ENCODE measurements around the gene GNB5.

Gene GNB5

GRCh38 chr15:52153900-52154895 is 37.0 kb downstream of the GNB5 start:
- Histone ChIP-seq H3K36me3 (ENCODE audit: control insufficient read depth in 1 of 2, insufficient read depth in 2 of 2, low read length in 2 of 2) (peaks cover 4 to 25% of the 10 kb centered on the region in 2 donors), H3K4me3 (ENCODE audit: low read depth in 1 of 2, low read length in 2 of 2) (no peak overlapping the region), H3K4me1 (ENCODE audit: control insufficient read depth in 1 of 2, insufficient read depth in 2 of 2, low read length in 2 of 2) (no peaks in the 10 kb centered on the region), H3K9me3 (ENCODE audit: control insufficient read depth in 1 of 2, low read length in 2 of 2) (no peaks in the 10 kb centered on the region), H3K27ac (ENCODE audit: low read length) (no peak overlapping the region), H3K27me3 (ENCODE audit: low read depth, low read length) (no peaks in the 10 kb centered on the region)

GRCh38 chr15:52151353-52151752 is 39.8 kb downstream of the GNB5 start:
- no peak overlapping the region for H3K27ac ChIP-seq (ENCODE audit: low read length)
- H3K4me3 ChIP-seq (ENCODE audit: low read depth in 1 of 2, low read length in 2 of 2): no peak overlapping the region
- no peaks in the 10 kb centered on the region for H3K9me3 ChIP-seq (ENCODE audit: control insufficient read depth in 1 of 2, low read length in 2 of 2)
- no peaks in the 10 kb centered on the region for H3K4me1 ChIP-seq (ENCODE audit: control insufficient read depth in 1 of 2, insufficient read depth in 2 of 2, low read length in 2 of 2)
- H3K36me3 ChIP-seq (ENCODE audit: control insufficient read depth in 1 of 2, insufficient read depth in 2 of 2, low read length in 2 of 2): peaks cover 15 to 36% of the 10 kb centered on the region in 2 donors
- H3K27me3 ChIP-seq (ENCODE audit: low read depth, low read length): no peaks in the 10 kb centered on the region

GRCh38 chr15:52150871-52151270 is 40.3 kb downstream of the GNB5 start:
- H3K4me1 ChIP-seq (ENCODE audit: control insufficient read depth in 1 of 2, insufficient read depth in 2 of 2, low read length in 2 of 2): no peaks in the 10 kb centered on the region
- no peaks in the 10 kb centered on the region for H3K9me3 ChIP-seq (ENCODE audit: control insufficient read depth in 1 of 2, low read length in 2 of 2)
- no peak overlapping the region for H3K27ac ChIP-seq (ENCODE audit: low read length)
- peaks cover 15 to 36% of the 10 kb centered on the region in 2 donors for H3K36me3 ChIP-seq (ENCODE audit: control insufficient read depth in 1 of 2, insufficient read depth in 2 of 2, low read length in 2 of 2)
- no peak overlapping the region for H3K4me3 ChIP-seq (ENCODE audit: low read depth in 1 of 2, low read length in 2 of 2)
- H3K27me3 ChIP-seq (ENCODE audit: low read depth, low read length): no peaks in the 10 kb centered on the region

GRCh38 chr15:52150043-52150825 is 41.0 kb downstream of the GNB5 start:
- H3K4me1 ChIP-seq (ENCODE audit: control insufficient read depth in 1 of 2, insufficient read depth in 2 of 2, low read length in 2 of 2): no peaks in the 10 kb centered on the region
- peaks cover 15 to 36% of the 10 kb centered on the region in 2 donors for H3K36me3 ChIP-seq (ENCODE audit: control insufficient read depth in 1 of 2, insufficient read depth in 2 of 2, low read length in 2 of 2)
- H3K27ac ChIP-seq (ENCODE audit: low read length): no peak overlapping the region
- no peaks in the 10 kb centered on the region for H3K9me3 ChIP-seq (ENCODE audit: control insufficient read depth in 1 of 2, low read length in 2 of 2)
- no peaks in the 10 kb centered on the region for H3K27me3 ChIP-seq (ENCODE audit: low read depth, low read length)
- H3K4me3 ChIP-seq (ENCODE audit: low read depth in 1 of 2, low read length in 2 of 2): no peak overlapping the region

GRCh38 chr15:52148403-52148802 is 42.8 kb downstream of the GNB5 start:
- H3K4me1 ChIP-seq (ENCODE audit: control insufficient read depth in 1 of 2, insufficient read depth in 2 of 2, low read length in 2 of 2): no peaks in the 10 kb centered on the region
- H3K27me3 ChIP-seq (ENCODE audit: low read depth, low read length): no peaks in the 10 kb centered on the region
- no peak overlapping the region for H3K27ac ChIP-seq (ENCODE audit: low read length)
- peaks cover 15 to 47% of the 10 kb centered on the region in 2 donors for H3K36me3 ChIP-seq (ENCODE audit: control insufficient read depth in 1 of 2, insufficient read depth in 2 of 2, low read length in 2 of 2)
- no peaks in the 10 kb centered on the region for H3K9me3 ChIP-seq (ENCODE audit: control insufficient read depth in 1 of 2, low read length in 2 of 2)
- H3K4me3 ChIP-seq (ENCODE audit: low read depth in 1 of 2, low read length in 2 of 2): no peak overlapping the region

GRCh38 chr15:52146776-52147175 is 44.4 kb downstream of the GNB5 start:
- Histone ChIP-seq H3K9me3 (ENCODE audit: control insufficient read depth in 1 of 2, low read length in 2 of 2) (no peaks in the 10 kb centered on the region), H3K27me3 (ENCODE audit: low read depth, low read length) (no peaks in the 10 kb centered on the region), H3K36me3 (ENCODE audit: control insufficient read depth in 1 of 2, insufficient read depth in 2 of 2, low read length in 2 of 2) (peaks cover 15 to 40% of the 10 kb centered on the region in 2 donors), H3K4me3 (ENCODE audit: low read depth in 1 of 2, low read length in 2 of 2) (no peak overlapping the region), H3K4me1 (ENCODE audit: control insufficient read depth in 1 of 2, insufficient read depth in 2 of 2, low read length in 2 of 2) (no peaks in the 10 kb centered on the region), H3K27ac (ENCODE audit: low read length) (no peak overlapping the region)

- Histone ChIP-seq H3K4me3 (ENCODE audit: low read depth in 1 of 2, low read length in 2 of 2) (no peak overlapping the region), H3K9me3 (ENCODE audit: control insufficient read depth in 1 of 2, low read length in 2 of 2) (no peaks in the 10 kb centered on the region), H3K27ac (ENCODE audit: low read length) (no peak overlapping the region), H3K27me3 (ENCODE audit: low read depth, low read length) (no peaks in the 10 kb centered on the region), H3K4me1 (ENCODE audit: control insufficient read depth in 1 of 2, insufficient read depth in 2 of 2, low read length in 2 of 2) (no peaks in the 10 kb centered on the region), H3K36me3 (ENCODE audit: control insufficient read depth in 1 of 2, insufficient read depth in 2 of 2, low read length in 2 of 2) (peaks cover 15 to 35% of the 10 kb centered on the region in 2 donors)
These were observed 44.9 kb downstream of the GNB5 start for GRCh38 chr15:52146261-52146660.

GRCh38 chr15:52144656-52145178 is 46.5 kb downstream of the GNB5 start:
- peaks cover 15 to 27% of the 10 kb centered on the region in 2 donors for H3K36me3 ChIP-seq (ENCODE audit: control insufficient read depth in 1 of 2, insufficient read depth in 2 of 2, low read length in 2 of 2)
- no peaks in the 10 kb centered on the region for H3K9me3 ChIP-seq (ENCODE audit: control insufficient read depth in 1 of 2, low read length in 2 of 2)
- H3K4me3 ChIP-seq (ENCODE audit: low read depth in 1 of 2, low read length in 2 of 2): no peak overlapping the region
- H3K27me3 ChIP-seq (ENCODE audit: low read depth, low read length): no peaks in the 10 kb centered on the region
- H3K27ac ChIP-seq (ENCODE audit: low read length): no peak overlapping the region
- H3K4me1 ChIP-seq (ENCODE audit: control insufficient read depth in 1 of 2, insufficient read depth in 2 of 2, low read length in 2 of 2): no peaks in the 10 kb centered on the region

GRCh38 chr15:52143873-52144272 is 47.3 kb downstream of the GNB5 start:
- H3K4me1 ChIP-seq (ENCODE audit: control insufficient read depth in 1 of 2, insufficient read depth in 2 of 2, low read length in 2 of 2): no peaks in the 10 kb centered on the region
- no peak overlapping the region for H3K27ac ChIP-seq (ENCODE audit: low read length)
- H3K4me3 ChIP-seq (ENCODE audit: low read depth in 1 of 2, low read length in 2 of 2): no peak overlapping the region
- H3K36me3 ChIP-seq (ENCODE audit: control insufficient read depth in 1 of 2, insufficient read depth in 2 of 2, low read length in 2 of 2): peaks cover 8 to 19% of the 10 kb centered on the region in 2 donors
- no peaks in the 10 kb centered on the region for H3K9me3 ChIP-seq (ENCODE audit: control insufficient read depth in 1 of 2, low read length in 2 of 2)
- H3K27me3 ChIP-seq (ENCODE audit: low read depth, low read length): no peaks in the 10 kb centered on the region

GRCh38 chr15:52140646-52141045 is 50.5 kb downstream of the GNB5 start:
- Histone ChIP-seq H3K36me3 (ENCODE audit: control insufficient read depth in 1 of 2, insufficient read depth in 2 of 2, low read length in 2 of 2) (peaks cover 0 to 11% of the 10 kb centered on the region in 2 donors), H3K27ac (ENCODE audit: low read length) (no peak overlapping the region), H3K4me3 (ENCODE audit: low read depth in 1 of 2, low read length in 2 of 2) (no peak overlapping the region), H3K4me1 (ENCODE audit: control insufficient read depth in 1 of 2, insufficient read depth in 2 of 2, low read length in 2 of 2) (peaks cover 12 to 18% of the 10 kb centered on the region in 2 donors), H3K27me3 (ENCODE audit: low read depth, low read length) (no peaks in the 10 kb centered on the region), H3K9me3 (ENCODE audit: control insufficient read depth in 1 of 2, low read length in 2 of 2) (no peaks in the 10 kb centered on the region)

Measured in muscle layer of duodenum (tissue), 2 donors.